Stimulated activated naive CD8-positive, alpha-beta T cell treated with anti-CD3 and anti-CD28 coated beads, Interleukin-15, Interleukin-2, amounts not matched to agents 100 ng/mL and 50 ng/mL, for 24 hours (primary cell): ENCODE measurements around the gene NOS1.

Experiments
- H3K27ac Mint-ChIP-seq: one replicate; pipeline ENCODE4 v1.8.0; 2021; ENCODE audit warnings: mild to moderate bottlenecking, mixed read lengths
- H3K27me3 Mint-ChIP-seq: one replicate; pipeline ENCODE4 v1.8.0; 2021; ENCODE audit warnings: mixed read lengths
- H3K36me3 Mint-ChIP-seq: one replicate; pipeline ENCODE4 v1.8.0; 2021; ENCODE audit warnings: low read depth, mixed read lengths
- H3K4me1 Mint-ChIP-seq: one replicate; pipeline ENCODE4 v1.8.0; 2021; ENCODE audit warnings: low read depth, mixed read lengths
- H3K4me3 Mint-ChIP-seq: one replicate; pipeline ENCODE4 v1.8.0; 2021; ENCODE audit warnings: mild to moderate bottlenecking, mixed read lengths
- H3K9me3 Mint-ChIP-seq: one replicate; pipeline ENCODE4 v1.8.0; 2021; ENCODE audit warnings: mixed read lengths

Gene NOS1

DNA sequence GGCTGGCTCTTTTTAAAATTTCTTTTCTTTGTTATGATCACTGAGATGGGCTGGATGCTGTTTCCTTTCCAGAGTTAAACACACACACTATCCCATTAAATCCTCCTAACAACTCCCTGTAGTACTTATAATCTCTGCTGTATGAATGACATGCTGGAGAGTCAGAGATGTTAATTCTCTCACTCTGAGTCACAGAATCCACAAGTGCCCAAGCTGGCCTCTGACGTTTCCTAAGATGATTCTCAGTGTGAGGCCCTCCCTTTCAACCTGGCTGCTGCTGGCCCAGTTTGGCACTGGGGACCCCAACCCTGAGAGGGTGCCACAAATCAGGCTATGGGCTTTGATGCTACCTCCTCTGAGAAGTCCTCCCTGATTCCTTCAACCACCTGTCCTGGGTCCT is 5.4 kb downstream of the NOS1 start:
- Mint-ChIP-seq H3K27me3 (peaks cover 20% of the 10 kb centered on the region), H3K4me1 (no peaks in the 10 kb centered on the region), H3K4me3 (no peak overlapping the region), H3K27ac (no peak overlapping the region), H3K9me3 (no peaks in the 10 kb centered on the region), H3K36me3 (no peaks in the 10 kb centered on the region)

DNA sequence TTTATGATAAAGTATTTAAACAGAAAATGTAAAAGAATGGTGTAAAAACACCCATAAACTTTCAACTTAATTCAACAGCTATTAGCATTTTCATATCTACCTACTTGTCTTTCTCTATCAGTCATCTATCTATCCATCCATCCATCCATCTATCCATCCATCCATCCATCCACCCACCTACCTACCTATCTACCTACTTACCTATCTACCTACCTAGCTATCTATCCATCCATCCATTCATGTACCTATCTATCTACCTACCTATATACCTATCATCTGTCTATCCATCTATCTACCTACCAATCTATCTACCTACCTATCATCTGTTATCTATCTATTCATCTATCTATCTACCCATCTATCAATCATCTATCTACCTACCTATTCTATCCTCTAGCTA is 8.5 kb downstream of the NOS1 start:
- H3K27me3 Mint-ChIP-seq = no peaks in the 10 kb centered on the region

DNA sequence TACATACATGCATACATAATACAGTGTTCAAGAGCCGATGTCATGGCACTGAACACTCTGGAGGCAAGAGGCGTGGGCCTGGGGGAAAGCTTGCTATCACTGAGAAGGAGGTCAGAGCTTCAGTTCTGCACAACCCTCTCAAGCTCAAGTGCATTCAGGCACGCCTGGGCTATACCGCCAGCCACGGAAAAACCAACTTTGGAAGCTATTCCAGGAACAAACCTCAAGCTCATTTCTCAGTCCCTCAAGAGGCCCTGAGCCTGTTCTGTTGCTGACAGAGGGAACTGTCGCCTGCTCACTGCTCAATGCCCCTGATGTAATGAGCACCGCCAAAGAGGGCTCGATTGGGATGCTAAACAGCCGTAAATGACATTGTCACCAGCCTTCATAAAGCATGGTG is 9.2 kb downstream of the NOS1 start:
- no peaks in the 10 kb centered on the region for H3K4me1 Mint-ChIP-seq
- H3K4me3 Mint-ChIP-seq = no peak overlapping the region
- no peaks in the 10 kb centered on the region for H3K9me3 Mint-ChIP-seq
- H3K36me3 Mint-ChIP-seq = no peaks in the 10 kb centered on the region
- no peak overlapping the region for H3K27ac Mint-ChIP-seq
- no peaks in the 10 kb centered on the region for H3K27me3 Mint-ChIP-seq

More for the DNA sequence above, 8.5 kb downstream of the NOS1 start:
- H3K4me3 Mint-ChIP-seq = no peak overlapping the region
- H3K36me3 Mint-ChIP-seq = no peaks in the 10 kb centered on the region
- H3K27ac Mint-ChIP-seq = no peak overlapping the region
- H3K4me1 Mint-ChIP-seq = no peaks in the 10 kb centered on the region
- no peaks in the 10 kb centered on the region for H3K9me3 Mint-ChIP-seq

DNA sequence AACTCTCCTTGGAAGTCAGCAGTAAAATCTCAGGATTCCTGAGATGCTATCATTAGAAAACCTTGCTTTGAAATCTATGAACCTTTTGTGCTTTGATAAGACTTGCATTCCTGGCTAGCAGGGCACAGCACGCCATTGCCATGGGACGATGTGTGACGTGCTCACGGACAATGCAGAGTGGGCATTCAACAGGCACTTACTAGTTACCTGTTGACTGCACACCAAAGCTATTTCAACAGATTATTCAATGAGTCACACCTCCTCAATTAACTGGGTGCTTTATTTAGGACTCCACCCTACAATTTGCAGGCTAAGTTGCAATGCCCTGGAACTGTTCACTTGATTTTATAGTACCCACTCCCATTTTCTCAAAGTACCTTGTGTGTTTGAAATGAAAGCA is 11.3 kb downstream of the NOS1 start:
- Mint-ChIP-seq H3K4me3 (no peak overlapping the region), H3K36me3 (no peaks in the 10 kb centered on the region), H3K9me3 (no peaks in the 10 kb centered on the region), H3K27me3 (no peaks in the 10 kb centered on the region), H3K4me1 (no peaks in the 10 kb centered on the region), H3K27ac (no peak overlapping the region)

DNA sequence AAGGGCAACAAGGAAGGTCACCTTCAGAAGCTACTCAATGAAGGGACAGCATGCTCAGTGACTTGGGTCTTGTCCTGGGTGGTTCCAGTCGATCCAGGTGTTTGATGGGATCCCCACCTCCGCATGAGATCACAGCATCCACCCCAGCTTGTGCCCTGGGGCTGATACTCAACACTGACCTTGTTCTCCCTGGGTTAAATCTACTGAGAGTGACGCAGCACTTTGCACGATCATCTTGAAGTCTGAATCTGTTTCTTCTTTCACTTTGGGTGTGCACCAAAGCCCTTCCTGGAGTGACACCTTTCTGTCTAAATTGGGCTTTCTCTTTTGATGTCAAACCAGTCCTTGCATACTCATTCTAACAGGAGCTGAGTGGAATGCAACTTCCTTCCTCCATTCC is 13.8 kb downstream of the NOS1 start:
- Mint-ChIP-seq H3K36me3 (no peaks in the 10 kb centered on the region), H3K4me3 (no peak overlapping the region), H3K4me1 (no peaks in the 10 kb centered on the region), H3K9me3 (no peaks in the 10 kb centered on the region), H3K27me3 (no peaks in the 10 kb centered on the region), H3K27ac (no peak overlapping the region)

DNA sequence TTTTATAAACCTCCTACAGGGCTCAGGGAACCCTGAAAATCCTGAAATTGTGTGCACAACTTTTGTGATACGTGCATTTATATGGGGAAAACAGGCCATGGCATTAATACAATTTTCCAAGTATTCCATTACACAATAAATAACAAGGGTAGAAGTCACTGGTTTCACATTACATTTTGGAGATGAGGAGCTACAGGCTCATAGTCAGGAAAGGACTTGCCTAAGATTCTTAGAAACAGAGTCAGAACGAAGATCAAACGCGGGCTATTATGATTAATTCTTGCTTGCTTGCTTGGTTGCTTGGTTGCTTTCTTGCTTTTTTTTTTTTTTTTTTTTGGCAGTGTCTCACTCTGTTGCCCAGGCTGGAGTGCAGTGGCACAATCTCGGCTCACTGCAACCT is 16.7 kb downstream of the NOS1 start:
- no peaks in the 10 kb centered on the region for H3K4me1 Mint-ChIP-seq
- H3K27ac Mint-ChIP-seq = no peak overlapping the region
- no peaks in the 10 kb centered on the region for H3K9me3 Mint-ChIP-seq
- no peaks in the 10 kb centered on the region for H3K36me3 Mint-ChIP-seq
- no peak overlapping the region for H3K4me3 Mint-ChIP-seq
- peaks cover 8% of the 10 kb centered on the region for H3K27me3 Mint-ChIP-seq

DNA sequence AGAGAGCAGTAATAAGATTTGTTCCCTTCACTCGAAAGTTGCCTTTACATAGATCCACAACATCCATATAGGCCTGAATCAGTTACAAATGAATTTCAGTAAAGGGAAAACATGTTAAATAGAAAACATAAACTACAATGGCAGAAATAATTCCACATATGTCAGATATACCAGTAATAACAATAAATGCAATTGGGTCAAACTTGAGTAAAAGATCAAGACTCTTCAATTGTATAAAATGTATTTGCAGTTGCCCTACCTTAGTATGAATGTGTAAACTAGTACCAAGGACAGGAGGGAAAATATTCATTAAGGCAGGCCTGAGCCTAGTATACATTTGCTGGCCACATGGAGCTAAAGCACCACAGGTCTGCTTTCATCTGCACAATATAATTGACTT is 17.6 kb downstream of the NOS1 start:
- no peak overlapping the region for H3K27ac Mint-ChIP-seq
- H3K36me3 Mint-ChIP-seq = no peaks in the 10 kb centered on the region
- H3K27me3 Mint-ChIP-seq = peaks cover 8% of the 10 kb centered on the region
- no peaks in the 10 kb centered on the region for H3K9me3 Mint-ChIP-seq
- no peaks in the 10 kb centered on the region for H3K4me1 Mint-ChIP-seq
- no peak overlapping the region for H3K4me3 Mint-ChIP-seq

DNA sequence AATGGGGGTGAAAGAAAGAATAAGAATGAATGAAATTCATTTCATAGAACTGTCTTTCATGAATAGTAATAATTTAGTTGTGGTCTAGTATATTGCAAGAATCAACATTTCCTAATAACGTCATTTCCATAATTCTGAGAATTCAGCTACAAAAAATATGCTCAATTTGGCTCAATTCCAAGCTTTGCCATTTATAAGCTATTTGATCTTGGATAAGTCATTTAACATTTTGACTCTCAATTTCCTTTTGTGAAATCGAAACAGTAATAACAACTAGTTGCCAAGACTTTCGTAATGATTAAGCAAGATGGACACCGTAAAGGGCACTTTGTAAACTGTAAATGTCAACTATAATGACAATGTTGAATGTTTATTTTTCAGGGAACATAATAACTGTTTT is 18.1 kb downstream of the NOS1 start:
- Mint-ChIP-seq H3K4me1 (no peaks in the 10 kb centered on the region), H3K36me3 (no peaks in the 10 kb centered on the region), H3K4me3 (no peak overlapping the region), H3K27ac (no peak overlapping the region), H3K9me3 (no peaks in the 10 kb centered on the region), H3K27me3 (peaks cover 8% of the 10 kb centered on the region)

DNA sequence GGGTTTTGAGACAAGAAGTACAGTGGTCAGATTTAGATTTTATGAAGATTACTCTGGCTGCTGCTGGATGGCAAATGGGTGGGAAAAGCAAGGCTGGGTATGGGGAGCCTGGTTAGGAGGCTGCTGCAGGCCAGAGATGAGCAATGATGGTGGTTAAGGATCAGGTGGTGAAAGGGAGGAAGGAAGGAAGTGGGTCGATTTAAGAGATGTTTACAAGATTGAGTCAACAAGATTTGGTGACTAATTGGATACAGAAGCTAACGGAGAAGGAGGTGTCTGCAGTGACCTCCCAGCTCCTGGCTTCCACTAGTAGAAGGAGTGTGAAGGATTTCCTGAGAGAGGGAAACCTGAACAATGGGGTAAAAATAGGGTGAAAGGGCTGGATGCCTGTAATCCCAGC is 18.7 kb downstream of the NOS1 start:
- Mint-ChIP-seq H3K27me3 (peaks cover 8% of the 10 kb centered on the region), H3K9me3 (no peaks in the 10 kb centered on the region), H3K27ac (no peak overlapping the region), H3K36me3 (no peaks in the 10 kb centered on the region), H3K4me3 (no peak overlapping the region), H3K4me1 (no peaks in the 10 kb centered on the region)

DNA sequence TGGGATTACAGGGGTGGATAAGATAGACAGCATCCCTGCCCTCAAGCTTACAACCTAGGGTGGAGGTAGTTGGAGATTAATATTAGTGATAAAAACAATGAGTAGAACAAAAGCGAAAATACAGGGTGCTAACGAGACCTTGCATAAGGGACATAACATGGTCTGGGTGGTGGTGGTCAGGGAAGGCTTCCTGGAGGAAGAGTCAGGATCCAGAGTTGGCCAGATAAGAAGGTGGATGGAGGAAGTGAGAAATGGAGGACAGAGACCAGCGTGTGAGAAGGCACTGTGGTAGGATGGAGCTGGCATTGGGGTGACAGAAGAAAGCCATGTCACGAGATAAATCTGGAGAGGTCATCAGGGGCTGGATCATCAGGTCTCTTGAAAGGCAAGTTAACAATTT is 19.2 kb downstream of the NOS1 start:
- Mint-ChIP-seq H3K36me3 (no peaks in the 10 kb centered on the region), H3K9me3 (no peaks in the 10 kb centered on the region), H3K4me3 (no peak overlapping the region), H3K27ac (no peak overlapping the region), H3K27me3 (peaks cover 12% of the 10 kb centered on the region), H3K4me1 (no peaks in the 10 kb centered on the region)

DNA sequence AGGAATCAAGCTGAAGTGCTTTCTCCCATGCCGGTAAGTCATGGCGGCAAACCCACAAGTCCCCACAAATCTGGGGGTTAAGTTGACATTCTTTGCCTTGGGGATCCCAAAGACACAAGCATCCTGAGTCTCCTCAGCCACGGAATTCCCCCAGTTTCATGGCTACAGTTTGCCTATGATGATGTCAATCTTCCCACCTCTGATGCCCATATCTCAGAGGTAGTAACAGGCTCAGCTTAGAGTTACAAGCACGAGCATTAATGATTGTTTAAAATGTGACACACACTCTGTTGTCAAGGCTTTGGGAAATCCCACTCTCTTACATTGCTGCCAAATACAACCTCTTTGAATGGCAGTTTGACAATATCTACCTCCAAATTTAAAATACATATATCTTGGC is 22.3 kb downstream of the NOS1 start:
- Mint-ChIP-seq H3K27me3 (peaks cover 22% of the 10 kb centered on the region), H3K4me1 (no peaks in the 10 kb centered on the region), H3K9me3 (no peaks in the 10 kb centered on the region), H3K36me3 (no peaks in the 10 kb centered on the region), H3K27ac (no peak overlapping the region), H3K4me3 (no peak overlapping the region)

DNA sequence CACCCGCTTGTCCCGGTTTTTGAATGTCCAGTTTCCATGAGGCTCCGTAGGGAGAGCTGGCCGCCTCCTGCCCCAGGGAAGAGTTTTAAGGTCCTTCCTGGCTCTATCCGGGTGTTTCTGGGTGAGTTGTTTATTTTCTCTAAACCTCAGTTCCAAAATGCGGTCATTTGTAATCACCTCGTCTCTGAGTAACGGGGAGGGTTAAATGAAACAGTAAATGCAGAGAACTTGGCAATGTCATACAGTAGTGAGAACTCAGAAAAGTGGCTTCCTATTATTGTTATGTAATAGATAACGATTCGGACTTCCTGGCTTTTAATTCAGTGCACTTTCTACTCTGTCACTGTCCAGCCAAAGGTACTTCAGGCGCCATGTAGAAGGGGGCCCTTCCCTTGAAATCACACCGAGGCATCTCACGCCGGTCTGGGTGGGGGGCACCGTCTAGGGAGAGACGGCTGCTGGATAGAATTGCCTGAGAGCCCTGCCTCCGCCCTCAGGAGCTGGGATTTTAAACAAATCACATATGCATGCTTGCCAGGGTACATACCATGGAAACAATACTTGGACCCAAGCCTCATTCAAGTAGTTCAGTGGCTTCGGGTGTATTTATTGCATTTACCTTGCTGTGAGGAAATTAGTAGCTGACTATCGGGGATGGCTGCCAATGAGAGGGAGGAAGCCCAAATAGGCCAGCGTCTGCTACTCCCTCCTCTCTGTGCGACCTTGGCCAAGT is 26.4 kb downstream of the NOS1 start:
- H3K27ac Mint-ChIP-seq = no peak overlapping the region
- H3K36me3 Mint-ChIP-seq = no peaks in the 10 kb centered on the region
- no peaks in the 10 kb centered on the region for H3K9me3 Mint-ChIP-seq
- H3K27me3 Mint-ChIP-seq = peaks cover 27% of the 10 kb centered on the region
- H3K4me1 Mint-ChIP-seq = no peaks in the 10 kb centered on the region
- no peak overlapping the region for H3K4me3 Mint-ChIP-seq

DNA sequence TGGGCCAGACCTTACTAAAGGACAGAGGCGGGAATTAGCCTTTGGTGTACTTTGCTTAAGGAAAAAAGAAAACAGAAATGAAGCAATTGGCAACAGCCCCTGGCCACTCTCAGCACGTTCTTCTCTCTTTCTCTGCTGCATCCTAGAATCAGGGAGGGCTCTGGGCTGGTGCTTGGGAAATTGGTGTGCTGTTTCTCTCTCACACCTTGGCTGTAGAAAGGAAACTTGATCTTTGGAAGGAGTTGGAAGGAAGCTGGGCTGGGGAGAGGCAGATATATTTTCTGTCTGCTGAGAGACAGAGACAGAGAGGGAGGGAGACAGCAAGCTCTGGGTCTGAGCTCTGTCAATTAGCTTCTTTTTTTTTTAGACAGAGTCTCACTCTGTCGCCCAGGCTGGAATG is 27.4 kb downstream of the NOS1 start:
- Mint-ChIP-seq H3K4me1 (no peaks in the 10 kb centered on the region), H3K9me3 (no peaks in the 10 kb centered on the region), H3K27ac (no peak overlapping the region), H3K4me3 (no peak overlapping the region), H3K27me3 (peaks cover 27% of the 10 kb centered on the region), H3K36me3 (no peaks in the 10 kb centered on the region)

DNA sequence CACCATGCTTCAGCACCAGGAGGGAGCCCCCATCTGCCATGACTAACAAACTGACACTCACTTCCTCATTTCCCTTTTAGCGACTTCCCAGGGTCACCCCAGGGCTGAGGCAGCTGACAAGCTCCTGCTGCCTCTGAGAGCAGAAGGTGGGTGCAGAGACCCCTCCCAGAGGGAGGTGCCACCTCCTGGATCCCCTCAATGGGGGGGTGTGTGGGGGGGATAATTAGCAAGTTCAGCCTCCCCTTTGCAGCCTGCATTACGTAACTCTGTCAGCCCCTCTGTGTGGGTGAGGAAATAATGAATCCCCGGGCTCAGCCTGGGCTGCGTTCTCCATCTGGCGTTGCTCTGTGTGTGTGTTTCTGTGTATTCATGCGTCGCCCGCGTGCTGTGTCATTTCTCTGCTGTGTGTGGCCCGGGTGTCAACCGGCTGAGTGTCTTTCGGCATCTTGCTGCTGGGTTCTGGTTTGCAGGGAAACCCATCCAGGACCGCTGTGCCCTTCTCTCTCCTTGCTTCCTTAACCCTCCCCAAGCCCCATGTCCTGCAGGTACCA is 28.0 kb downstream of the NOS1 start:
- no peaks in the 10 kb centered on the region for H3K9me3 Mint-ChIP-seq
- H3K4me3 Mint-ChIP-seq = no peak overlapping the region
- no peak overlapping the region for H3K27ac Mint-ChIP-seq
- H3K27me3 Mint-ChIP-seq = peaks cover 27% of the 10 kb centered on the region
- H3K4me1 Mint-ChIP-seq = no peaks in the 10 kb centered on the region
- H3K36me3 Mint-ChIP-seq = no peaks in the 10 kb centered on the region

DNA sequence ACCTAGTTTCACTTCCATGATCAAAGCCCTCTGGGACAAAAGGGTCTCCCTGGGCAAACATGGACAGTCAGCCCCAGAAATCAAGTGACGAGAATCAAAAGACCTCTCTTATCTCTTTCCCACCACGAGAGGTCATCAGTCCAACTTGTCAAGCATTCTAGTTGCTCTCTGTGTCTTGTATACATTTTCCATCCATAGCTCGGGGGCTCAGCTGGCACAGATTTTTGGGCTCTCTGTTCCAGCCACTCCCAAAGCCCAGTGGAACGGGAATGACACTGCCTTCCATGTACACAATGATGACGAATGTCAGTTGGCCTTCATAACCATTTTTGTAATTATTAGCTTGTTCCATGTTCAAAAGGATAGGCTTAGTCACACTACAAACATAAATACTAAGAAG is 29.7 kb downstream of the NOS1 start:
- peaks cover 26% of the 10 kb centered on the region for H3K27me3 Mint-ChIP-seq
- H3K36me3 Mint-ChIP-seq = no peaks in the 10 kb centered on the region
- no peak overlapping the region for H3K27ac Mint-ChIP-seq
- H3K9me3 Mint-ChIP-seq = no peaks in the 10 kb centered on the region
- H3K4me1 Mint-ChIP-seq = no peaks in the 10 kb centered on the region
- no peak overlapping the region for H3K4me3 Mint-ChIP-seq

DNA sequence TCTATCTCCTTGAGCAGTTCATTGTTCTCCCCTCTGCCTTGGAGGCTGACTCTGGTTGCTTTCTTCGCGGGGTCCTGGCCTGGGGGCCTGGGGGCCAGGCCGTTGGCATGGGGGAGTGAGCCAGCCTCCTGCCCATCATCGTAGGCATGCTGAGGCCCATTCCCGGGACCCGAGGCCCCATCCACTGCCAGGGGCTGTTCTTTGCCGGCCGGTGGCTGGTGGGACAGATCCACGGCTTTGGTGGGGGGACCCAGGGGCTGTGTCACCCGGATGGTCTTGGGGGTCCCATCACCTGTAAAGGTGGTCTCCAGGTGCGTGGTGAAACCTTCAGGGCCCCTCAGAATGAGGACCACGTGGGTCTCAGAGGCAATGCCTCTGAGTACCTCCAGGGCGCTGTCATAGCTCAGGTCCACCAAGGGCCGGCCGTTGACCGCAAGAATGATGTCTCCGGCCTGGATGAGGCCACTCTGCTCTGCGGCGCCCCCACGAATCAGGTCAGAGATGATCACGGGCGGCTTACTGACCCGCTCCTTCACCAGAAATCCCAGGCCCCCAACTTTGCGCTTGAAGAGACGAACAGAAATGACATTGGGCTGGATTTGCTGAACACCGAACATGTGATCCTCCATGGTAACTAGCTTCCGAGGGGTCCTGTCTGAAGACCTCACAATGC is 30.8 kb downstream of the NOS1 start:
- H3K4me1 Mint-ChIP-seq = no peaks in the 10 kb centered on the region
- no peak overlapping the region for H3K27ac Mint-ChIP-seq
- H3K4me3 Mint-ChIP-seq = no peak overlapping the region
- H3K27me3 Mint-ChIP-seq = peaks cover 23% of the 10 kb centered on the region
- H3K36me3 Mint-ChIP-seq = no peaks in the 10 kb centered on the region
- no peaks in the 10 kb centered on the region for H3K9me3 Mint-ChIP-seq
